Activated naive CD8-positive, alpha-beta T cell treated with anti-CD3 and anti-CD28 coated beads for 36 hours (primary cell): ENCODE data around the gene RALGPS2. TPM values are rescaled to one million over a fixed set of nuclear protein-coding genes. Genes with fewer than 3 reads are reported as not detected.
A peak's percentile ranks its signal among the peaks of the same experiment; 100 is the strongest.

ENCODE experiments used
- DNase-seq: peaks from one replicate; pipeline ENCODE4 v3.0.0; 2021
- H3K27ac Mint-ChIP-seq: one replicate; pipeline ENCODE4 v1.8.0; 2022; ENCODE audit warnings: mild to moderate bottlenecking, moderate library complexity, mixed read lengths
- H3K27me3 Mint-ChIP-seq: one replicate; pipeline ENCODE4 v1.8.0; 2022; ENCODE audit warnings: mild to moderate bottlenecking, mixed read lengths
- H3K36me3 Mint-ChIP-seq: one replicate; pipeline ENCODE4 v1.8.0; 2021; ENCODE audit warnings: mild to moderate bottlenecking, mixed read lengths
- H3K4me1 Mint-ChIP-seq: one replicate; pipeline ENCODE4 v1.8.0; 2021; ENCODE audit warnings: mixed read lengths
- H3K4me3 Mint-ChIP-seq: one replicate; pipeline ENCODE4 v1.8.0; 2022; ENCODE audit warnings: mild to moderate bottlenecking, moderate library complexity, mixed read lengths
- H3K9me3 Mint-ChIP-seq: one replicate; pipeline ENCODE4 v1.8.0; 2022; ENCODE audit warnings: mixed read lengths
- total RNA-seq, 2 experiments: library from RNA; stranded (reverse); gene quantifications; one replicate each; pipeline ENCODE4 v1.2.3, GENCODE V29; 2021

RALGPS2 gene
- total RNA-seq, 2 experiments from 2014 or later = 5.0 to 6.6 TPM

- H3K36me3 Mint-ChIP-seq = no peaks in the 10 kb centered on the region
- H3K4me3 Mint-ChIP-seq = no peak overlapping the region
- no peaks in the 10 kb centered on the region for H3K27me3 Mint-ChIP-seq
- H3K27ac Mint-ChIP-seq = no peak overlapping the region
- no peak for DNase-seq
- H3K9me3 Mint-ChIP-seq = no peaks in the 10 kb centered on the region
- H3K4me1 Mint-ChIP-seq = peaks cover 3% of the 10 kb centered on the region
These were observed 160.8 kb downstream of the RALGPS2 start for GRCh38 chr1:178885869-178886268.

GRCh38 chr1:178886551-178886950 lies 161.5 kb downstream of the RALGPS2 start:
- H3K4me1 Mint-ChIP-seq = peaks cover 3% of the 10 kb centered on the region
- H3K9me3 Mint-ChIP-seq = no peaks in the 10 kb centered on the region
- H3K4me3 Mint-ChIP-seq = no peak overlapping the region
- no peak overlapping the region for H3K27ac Mint-ChIP-seq
- no peaks in the 10 kb centered on the region for H3K27me3 Mint-ChIP-seq
- no peak for DNase-seq
- H3K36me3 Mint-ChIP-seq = no peaks in the 10 kb centered on the region

- H3K27me3 Mint-ChIP-seq = no peaks in the 10 kb centered on the region
- H3K27ac Mint-ChIP-seq = no peak overlapping the region
- no peak overlapping the region for H3K4me3 Mint-ChIP-seq
- H3K36me3 Mint-ChIP-seq = peaks cover 21% of the 10 kb centered on the region
- peaks cover 4% of the 10 kb centered on the region for H3K9me3 Mint-ChIP-seq
- DNase-seq = no peak
- H3K4me1 Mint-ChIP-seq = peaks cover 10% of the 10 kb centered on the region
These were observed 170.9 kb downstream of the RALGPS2 start for GRCh38 chr1:178895928-178896327.

GRCh38 chr1:178898401-178898800 lies 173.4 kb downstream of the RALGPS2 start:
- H3K27me3 Mint-ChIP-seq = no peaks in the 10 kb centered on the region
- peaks cover 26% of the 10 kb centered on the region for H3K36me3 Mint-ChIP-seq
- no peak overlapping the region for H3K27ac Mint-ChIP-seq
- no peak for DNase-seq
- peaks cover 4% of the 10 kb centered on the region for H3K9me3 Mint-ChIP-seq
- H3K4me1 Mint-ChIP-seq = peaks cover 10% of the 10 kb centered on the region
- no peak overlapping the region for H3K4me3 Mint-ChIP-seq

- peak overlapping the region; percentile 70 for H3K27ac Mint-ChIP-seq
- no peaks in the 10 kb centered on the region for H3K27me3 Mint-ChIP-seq
- H3K4me3 Mint-ChIP-seq = no peak overlapping the region
- H3K36me3 Mint-ChIP-seq = peaks cover 28% of the 10 kb centered on the region
- no peak for DNase-seq
- peaks cover 10% of the 10 kb centered on the region for H3K4me1 Mint-ChIP-seq
- H3K9me3 Mint-ChIP-seq = peaks cover 4% of the 10 kb centered on the region
These were observed 174.4 kb downstream of the RALGPS2 start for GRCh38 chr1:178899402-178899801.

- no peak overlapping the region for H3K4me3 Mint-ChIP-seq
- H3K27ac Mint-ChIP-seq = no peak overlapping the region
- H3K4me1 Mint-ChIP-seq = peaks cover 10% of the 10 kb centered on the region
- no peaks in the 10 kb centered on the region for H3K27me3 Mint-ChIP-seq
- H3K9me3 Mint-ChIP-seq = peaks cover 2% of the 10 kb centered on the region
- no peak for DNase-seq
- peaks cover 17% of the 10 kb centered on the region for H3K36me3 Mint-ChIP-seq
These were observed 176.6 kb downstream of the RALGPS2 start for GRCh38 chr1:178901482-178902125.

- Mint-ChIP-seq H3K27me3 (no peaks in the 10 kb centered on the region), H3K36me3 (peaks cover 30% of the 10 kb centered on the region), H3K27ac (no peak overlapping the region), H3K9me3 (no peaks in the 10 kb centered on the region), H3K4me1 (no peaks in the 10 kb centered on the region), H3K4me3 (no peak overlapping the region)
- DNase-seq = no peak
These were observed 183.3 kb downstream of the RALGPS2 start for GRCh38 chr1:178908358-178908757.

GRCh38 chr1:178910023-178910422 lies 185.0 kb downstream of the RALGPS2 start:
- no peak for DNase-seq
- Mint-ChIP-seq H3K27me3 (no peaks in the 10 kb centered on the region), H3K9me3 (no peaks in the 10 kb centered on the region), H3K4me1 (peaks cover 5% of the 10 kb centered on the region), H3K4me3 (no peak overlapping the region), H3K27ac (peak overlapping the region; percentile 64), H3K36me3 (peaks cover 29% of the 10 kb centered on the region)

GRCh38 chr1:178912597-178912996 lies 187.6 kb downstream of the RALGPS2 start:
- Mint-ChIP-seq H3K36me3 (peaks cover 39% of the 10 kb centered on the region), H3K4me1 (peaks cover 6% of the 10 kb centered on the region), H3K9me3 (no peaks in the 10 kb centered on the region), H3K27me3 (no peaks in the 10 kb centered on the region), H3K27ac (no peak overlapping the region), H3K4me3 (no peak overlapping the region)
- no peak for DNase-seq

GRCh38 chr1:178916448-178917174 lies 191.6 kb downstream of the RALGPS2 start:
- H3K4me1 Mint-ChIP-seq = peaks cover 6% of the 10 kb centered on the region
- H3K27me3 Mint-ChIP-seq = no peaks in the 10 kb centered on the region
- H3K27ac Mint-ChIP-seq = no peak overlapping the region
- peaks cover 27% of the 10 kb centered on the region for H3K36me3 Mint-ChIP-seq
- DNase-seq = no peak
- no peaks in the 10 kb centered on the region for H3K9me3 Mint-ChIP-seq
- H3K4me3 Mint-ChIP-seq = no peak overlapping the region

GRCh38 chr1:178918308-178918707 lies 193.3 kb downstream of the RALGPS2 start:
- Mint-ChIP-seq H3K27me3 (no peaks in the 10 kb centered on the region), H3K4me1 (peaks cover 6% of the 10 kb centered on the region), H3K9me3 (no peaks in the 10 kb centered on the region), H3K36me3 (peaks cover 21% of the 10 kb centered on the region), H3K27ac (no peak overlapping the region), H3K4me3 (no peak overlapping the region)
- no peak for DNase-seq

- Mint-ChIP-seq H3K36me3 (peaks cover 21% of the 10 kb centered on the region), H3K27me3 (no peaks in the 10 kb centered on the region), H3K4me3 (no peak overlapping the region), H3K9me3 (no peaks in the 10 kb centered on the region), H3K27ac (no peak overlapping the region), H3K4me1 (peaks cover 6% of the 10 kb centered on the region)
- no peak for DNase-seq
These were observed 193.9 kb downstream of the RALGPS2 start for GRCh38 chr1:178918955-178919354.

GRCh38 chr1:178919581-178919980 lies 194.5 kb downstream of the RALGPS2 start:
- DNase-seq = no peak
- peaks cover 19% of the 10 kb centered on the region for H3K36me3 Mint-ChIP-seq
- H3K9me3 Mint-ChIP-seq = peaks cover 5% of the 10 kb centered on the region
- no peaks in the 10 kb centered on the region for H3K27me3 Mint-ChIP-seq
- peaks cover 4% of the 10 kb centered on the region for H3K4me1 Mint-ChIP-seq
- no peak overlapping the region for H3K4me3 Mint-ChIP-seq
- H3K27ac Mint-ChIP-seq = no peak overlapping the region

- Mint-ChIP-seq H3K9me3 (peaks cover 12% of the 10 kb centered on the region), H3K4me1 (no peaks in the 10 kb centered on the region), H3K36me3 (peaks cover 14% of the 10 kb centered on the region), H3K27me3 (no peaks in the 10 kb centered on the region), H3K27ac (no peak overlapping the region), H3K4me3 (no peak overlapping the region)
- DNase-seq = no peak
These were observed 196.5 kb downstream of the RALGPS2 start for GRCh38 chr1:178921499-178921898.

GRCh38 chr1:178923512-178923911 lies 198.5 kb downstream of the RALGPS2 start:
- H3K4me3 Mint-ChIP-seq = no peak overlapping the region
- no peak overlapping the region for H3K27ac Mint-ChIP-seq
- DNase-seq = no peak
- H3K9me3 Mint-ChIP-seq = peaks cover 12% of the 10 kb centered on the region
- no peaks in the 10 kb centered on the region for H3K4me1 Mint-ChIP-seq
- no peaks in the 10 kb centered on the region for H3K27me3 Mint-ChIP-seq
- H3K36me3 Mint-ChIP-seq = peaks cover 8% of the 10 kb centered on the region

- DNase-seq = no peak
- Mint-ChIP-seq H3K4me1 (peaks cover 5% of the 10 kb centered on the region), H3K36me3 (peaks cover 8% of the 10 kb centered on the region), H3K4me3 (no peak overlapping the region), H3K27me3 (no peaks in the 10 kb centered on the region), H3K27ac (no peak overlapping the region), H3K9me3 (peaks cover 12% of the 10 kb centered on the region)
These were observed 201.0 kb downstream of the RALGPS2 start for GRCh38 chr1:178926046-178926445.
